Activated T-cell treated with anti-CD3 and anti-CD28 coated beads, Interleukin-2, amount 50 U/mL, for 48 hours (primary cell): ENCODE measurements around the gene C1orf50.
"Not testable (repeated sequence)": the region's sequence is repeated elsewhere in the genome, so short reads cannot be mapped to it uniquely, and the experiment has no call there.

ENCODE experiments used
- DNase-seq, 2 experiments: peaks; one replicate each; pipeline ENCODE4 v3.0.0-alpha.2; 2020

The C1orf50 gene

GRCh38 chr1:42766741-42767509, at the start of gene C1orf50, which contains the start of gene P3H1:
Gene C1orf50 (plus strand): TSS chr1:42767249. CDS start chr1:42767312, 63 bp downstream.
Gene P3H1 (minus strand): TSS chr1:42767028. CDS start chr1:42766971, 57 bp downstream.
- peak; percentile 99 to 100 for DNase-seq

- no peak for DNase-seq
Observed at GRCh38 chr1:42720868-42721267, 46.2 kb upstream of the C1orf50 start.

- DNase-seq: no peak
Observed at GRCh38 chr1:42721926-42722325, 45.1 kb upstream of the C1orf50 start.

- DNase-seq: not testable (repeated sequence)
Observed at GRCh38 chr1:42722403-42722802, 44.6 kb upstream of the C1orf50 start.

- peak in 1 of 2 experiments; percentile 14 for DNase-seq
Observed at GRCh38 chr1:42723511-42723910, 43.5 kb upstream of the C1orf50 start.

- not testable (repeated sequence) for DNase-seq
Observed at GRCh38 chr1:42725820-42726219, 41.2 kb upstream of the C1orf50 start.

GRCh38 chr1:42730002-42730401, 37.0 kb upstream of the C1orf50 start:
- DNase-seq: no peak

- peak; percentile 80 to 81 for DNase-seq
Observed at GRCh38 chr1:42730988-42731387, 36.1 kb upstream of the C1orf50 start.

- no peak for DNase-seq
Observed at GRCh38 chr1:42731585-42731984, 35.5 kb upstream of the C1orf50 start.

GRCh38 chr1:42732126-42732680, 34.8 kb upstream of the C1orf50 start:
- no peak for DNase-seq

- DNase-seq: no peak
Observed at GRCh38 chr1:42733415-42734200, 33.4 kb upstream of the C1orf50 start.

- DNase-seq: no peak
Observed at GRCh38 chr1:42734201-42735035, 32.6 kb upstream of the C1orf50 start.

- DNase-seq: no peak
Observed at GRCh38 chr1:42735056-42735455, 32.0 kb upstream of the C1orf50 start.

GRCh38 chr1:42735477-42736105, 31.5 kb upstream of the C1orf50 start:
- DNase-seq: no peak

- DNase-seq: peak in 1 of 2 experiments; percentile 30
Observed at GRCh38 chr1:42736152-42736551, 30.9 kb upstream of the C1orf50 start.

GRCh38 chr1:42736571-42737200, 30.4 kb upstream of the C1orf50 start:
- no peak for DNase-seq

GRCh38 chr1:42737257-42737656, 29.8 kb upstream of the C1orf50 start:
- no peak for DNase-seq

GRCh38 chr1:42737986-42738677, 28.9 kb upstream of the C1orf50 start:
- DNase-seq: no peak

- no peak for DNase-seq
Observed at GRCh38 chr1:42738678-42739226, 28.3 kb upstream of the C1orf50 start.
